Measurements from ENCODE around the gene UFSP2.
"Not testable (repeated sequence)": the region's sequence is repeated elsewhere in the genome, so short reads cannot be mapped to it uniquely, and the experiment has no call there.

The UFSP2 gene

GRCh38 chr4:185381288-185382196 lies 44.2 kb downstream of the UFSP2 start:
- no peak for DNase-seq

DNA sequence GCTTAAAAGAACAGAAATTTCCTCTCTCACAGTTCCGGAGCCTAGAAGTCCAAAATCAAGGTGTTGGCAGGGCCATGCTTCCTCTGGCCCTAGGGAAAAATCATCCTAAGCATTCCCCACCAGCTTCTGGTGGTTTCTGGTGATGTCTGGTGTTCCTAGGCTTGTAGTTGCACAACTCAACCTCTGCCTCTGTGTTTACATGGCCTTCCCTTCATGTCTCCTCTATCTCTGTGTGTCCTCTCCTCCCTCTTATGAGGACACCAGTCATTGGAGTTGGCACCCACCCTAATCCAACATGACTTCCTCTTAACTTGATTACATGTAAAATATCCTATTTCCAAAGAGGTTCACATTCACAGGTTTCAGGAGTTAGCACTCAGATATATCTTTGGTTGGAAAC lies 45.4 kb downstream of the UFSP2 start:
- no peak for DNase-seq

DNA sequence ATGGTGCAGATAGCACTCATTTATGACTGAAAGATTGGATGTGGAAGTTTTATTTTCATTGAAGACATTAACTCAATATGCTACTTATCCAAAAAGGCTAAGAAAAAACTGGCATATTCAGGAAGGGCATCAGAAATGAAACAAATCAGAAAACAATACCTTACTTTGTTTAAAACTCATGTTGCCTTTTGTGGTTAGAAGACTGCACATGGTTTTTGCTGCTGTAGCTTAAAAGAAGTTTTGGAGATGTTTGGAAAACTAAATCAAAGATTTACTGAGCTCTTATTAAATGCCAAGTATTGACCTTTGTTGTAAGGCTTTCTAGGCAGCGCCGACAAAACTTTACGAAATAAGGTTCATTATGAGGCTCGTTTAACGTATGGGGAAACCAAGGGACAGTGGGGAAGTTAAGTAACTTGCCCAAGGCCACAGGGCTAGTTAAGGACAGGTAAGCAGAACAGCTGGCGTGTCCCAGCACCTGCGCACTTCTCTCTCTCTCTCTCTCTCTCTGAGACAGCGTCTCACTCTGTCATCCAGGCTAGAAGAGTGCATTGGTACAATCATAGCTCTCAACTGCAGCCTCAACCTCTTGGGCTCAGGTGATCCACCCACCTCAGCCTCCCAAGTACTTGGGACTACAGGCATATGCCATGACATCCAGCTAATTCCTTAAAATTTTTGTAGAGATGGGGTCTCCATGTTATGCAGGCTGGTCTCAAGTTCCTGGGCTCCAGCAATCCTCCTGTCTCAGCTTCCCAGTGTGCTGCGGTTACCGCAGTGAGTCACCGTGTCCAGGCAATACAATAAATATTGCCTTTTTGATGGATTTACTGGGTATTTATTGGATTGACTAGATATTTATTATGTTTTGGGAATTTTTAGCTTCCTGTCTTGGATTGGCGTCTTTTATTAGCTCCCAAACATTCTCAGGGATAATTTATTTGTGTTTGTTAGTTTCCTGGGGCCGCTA lies 46.2 kb downstream of the UFSP2 start:
- no peak for DNase-seq

GRCh38 chr4:185378264-185378663 lies 47.5 kb downstream of the UFSP2 start:
- DNase-seq = no peak

- no peak for DNase-seq
Observed at GRCh38 chr4:185374573-185374972, 51.2 kb downstream of the UFSP2 start.

DNA sequence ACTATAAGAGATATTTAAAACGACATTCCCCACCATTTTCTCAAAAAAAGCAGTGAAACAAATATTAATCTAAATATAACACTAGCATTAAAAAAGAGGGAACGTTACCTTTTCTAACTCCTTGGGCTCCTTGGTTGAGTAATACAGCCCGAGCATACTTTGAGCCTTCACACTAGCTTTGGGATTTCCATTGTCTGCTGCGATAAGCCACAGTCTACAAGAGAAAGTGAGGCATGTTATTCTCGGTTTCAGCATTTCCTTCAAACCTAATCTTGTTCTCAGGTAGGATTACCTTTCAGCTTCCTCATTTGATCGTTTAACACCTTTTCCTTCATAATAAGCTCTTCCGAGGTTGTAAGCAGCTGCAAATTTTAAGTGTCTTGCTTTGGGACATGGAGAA lies 51.7 kb downstream of the UFSP2 start:
- DNase-seq = no peak

GRCh38 chr4:185371702-185372101 lies 54.1 kb downstream of the UFSP2 start:
- DNase-seq = no peak

DNA sequence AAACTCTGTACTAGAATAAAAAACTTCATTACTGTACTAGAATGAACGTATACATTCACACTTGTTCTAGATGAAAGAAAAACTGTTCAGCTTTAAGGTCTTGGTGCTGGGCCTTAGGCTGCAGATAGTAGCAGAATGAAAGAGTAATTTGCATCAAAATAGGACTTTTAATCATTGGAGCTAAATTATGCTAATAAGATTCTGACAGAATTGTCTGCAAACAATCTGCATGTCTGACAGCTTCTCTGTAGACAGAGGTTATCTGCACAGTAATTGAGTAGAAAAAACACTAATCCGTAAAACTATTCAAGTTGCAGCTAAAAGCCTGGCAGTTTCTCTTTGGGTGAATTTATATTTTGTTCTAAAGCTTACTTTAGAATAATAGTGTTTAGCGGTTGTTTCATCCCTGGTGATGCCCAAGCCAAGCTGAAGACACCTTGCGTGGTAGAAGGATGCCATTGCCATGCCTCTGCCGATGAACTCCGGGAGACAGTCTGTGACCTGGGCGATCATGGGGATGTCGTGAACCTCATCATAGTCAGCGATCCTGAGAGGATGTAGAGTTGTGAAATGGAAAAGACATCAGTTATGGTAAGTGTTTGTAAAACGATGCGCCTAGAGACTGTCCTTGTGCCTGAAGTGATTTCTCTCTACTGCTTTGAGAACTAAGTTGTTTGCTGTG lies 55.4 kb downstream of the UFSP2 start:
- no peak for DNase-seq

GRCh38 chr4:185369731-185370130 lies 56.0 kb downstream of the UFSP2 start:
- no peak for DNase-seq

- no peak for DNase-seq
Observed at GRCh38 chr4:185364886-185365285, 60.9 kb downstream of the UFSP2 start.

DNA sequence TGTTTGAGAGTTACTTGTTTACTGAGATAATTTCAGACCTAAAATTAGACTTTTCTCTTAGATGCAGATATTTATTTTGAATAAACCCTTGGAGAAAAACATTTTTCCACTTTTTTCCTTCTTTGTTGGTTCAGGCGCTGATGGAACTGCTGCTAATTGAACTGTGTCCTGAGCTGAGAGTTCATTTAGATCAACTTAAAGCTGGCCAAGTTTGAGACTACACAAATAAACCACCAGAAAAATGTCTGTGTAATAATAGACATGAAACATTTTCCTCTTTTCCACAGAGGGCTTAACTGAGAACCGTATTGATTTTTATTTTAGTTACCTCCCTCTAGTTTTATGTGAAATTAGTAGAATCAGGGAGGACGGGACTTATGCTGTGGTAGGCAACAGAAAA lies 62.5 kb downstream of the UFSP2 start:
- no peak for DNase-seq

DNA sequence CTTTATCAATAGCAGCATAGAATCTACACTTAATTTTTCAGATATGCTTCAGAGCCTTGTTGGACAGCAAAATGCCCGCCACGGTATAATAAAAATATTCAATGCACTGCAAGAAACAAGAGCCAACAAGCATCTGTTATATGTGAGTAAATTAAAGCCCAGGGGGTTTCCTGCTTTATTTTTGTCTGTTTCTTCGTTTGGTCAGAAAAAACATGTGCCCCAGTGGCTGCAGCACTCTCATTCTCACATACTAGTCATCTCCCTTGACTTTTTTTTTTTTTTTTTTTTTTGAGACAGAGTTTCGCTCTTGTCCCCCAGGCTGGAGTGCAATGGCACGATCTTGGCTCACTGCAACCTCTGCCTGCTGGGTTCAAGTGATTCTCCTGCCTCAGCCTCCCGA lies 63.2 kb downstream of the UFSP2 start:
- not testable (repeated sequence) for DNase-seq

GRCh38 chr4:185361872-185362271 lies 63.9 kb downstream of the UFSP2 start:
- DNase-seq = no peak

GRCh38 chr4:185359767-185360446 lies 65.9 kb downstream of the UFSP2 start:
- no peak for DNase-seq

- no peak for DNase-seq
Observed at GRCh38 chr4:185358959-185359358, 66.8 kb downstream of the UFSP2 start.

GRCh38 chr4:185358514-185358913 lies 67.2 kb downstream of the UFSP2 start:
- DNase-seq = no peak

DNA sequence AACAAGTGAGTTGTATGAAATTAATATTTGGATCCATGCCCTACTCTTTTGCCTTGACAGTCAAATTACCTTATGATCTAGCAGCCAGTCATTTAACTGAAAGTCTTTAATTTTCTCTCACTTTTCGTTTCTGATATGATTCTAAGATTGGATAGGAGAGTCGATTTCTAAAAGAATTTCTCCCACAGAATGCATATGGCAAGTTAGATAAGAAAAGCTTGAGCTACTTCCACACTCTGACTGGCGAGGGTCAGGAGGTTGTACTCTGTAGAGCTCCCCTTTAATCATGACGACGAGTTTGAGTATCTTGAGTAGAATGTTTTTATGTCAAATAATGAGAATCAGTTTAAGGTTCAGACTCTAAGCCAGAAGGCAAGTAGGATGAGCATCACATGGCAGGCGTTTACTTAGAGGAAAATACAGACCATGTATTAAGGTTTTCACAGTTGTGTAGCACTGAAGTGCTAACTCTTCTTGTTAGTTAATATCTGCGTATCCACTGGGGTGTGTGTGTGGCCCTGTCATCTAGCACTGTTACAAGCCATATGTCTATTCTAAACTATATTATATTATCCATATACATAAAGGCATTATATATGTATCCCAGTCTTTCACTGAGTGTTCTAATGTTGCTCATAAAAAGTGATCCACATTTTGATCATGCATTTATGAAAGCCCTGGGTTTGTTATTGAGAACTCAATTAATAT lies 67.9 kb downstream of the UFSP2 start:
- DNase-seq = peak; percentile 60

- no peak for DNase-seq
Observed at GRCh38 chr4:185357211-185357610, 68.6 kb downstream of the UFSP2 start.

DNA sequence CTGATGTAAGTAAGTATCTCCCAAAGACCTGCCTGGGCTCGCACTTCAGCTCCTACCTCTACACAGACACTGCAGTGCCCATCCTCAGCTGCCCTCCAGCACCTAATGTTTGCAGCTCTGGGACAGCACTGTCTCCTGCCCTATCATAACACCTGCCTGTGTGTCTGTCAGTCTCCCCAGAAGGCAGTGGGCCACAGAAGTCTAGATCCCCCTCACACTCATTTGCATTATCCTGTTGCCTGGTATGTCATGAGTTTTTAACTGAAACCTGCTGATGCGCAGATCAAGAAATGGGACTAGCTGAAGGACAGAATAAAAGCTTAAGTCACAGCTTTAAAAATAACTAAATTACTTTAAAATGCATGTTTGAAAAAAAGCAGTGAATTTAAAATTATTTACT lies 73.0 kb downstream of the UFSP2 start:
- no peak for DNase-seq

GRCh38 chr4:185352202-185352601 lies 73.6 kb downstream of the UFSP2 start:
- DNase-seq = no peak

DNA sequence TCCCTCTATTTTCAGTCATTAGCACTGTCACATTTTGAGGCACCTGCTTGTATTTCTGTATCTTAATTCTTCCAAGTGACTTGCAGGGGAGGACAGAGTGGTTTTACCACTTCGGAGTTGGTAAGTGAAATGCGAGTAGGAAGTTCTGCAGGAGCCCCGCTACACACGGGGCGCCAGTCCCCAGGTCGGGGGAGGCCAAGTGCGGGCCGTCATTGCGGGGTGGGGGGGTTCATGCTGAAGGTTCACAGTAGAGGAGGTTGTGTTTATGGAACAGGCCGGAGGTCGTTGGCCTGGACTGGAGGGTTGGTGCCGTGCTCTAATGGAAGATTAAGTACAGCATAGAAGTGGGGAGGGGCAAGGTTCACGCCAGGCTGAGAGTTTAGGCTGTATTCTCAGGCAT lies 74.1 kb downstream of the UFSP2 start:
- DNase-seq = no peak

All from hematopoietic multipotent progenitor cell treated with erythropoietin and hydrocortisone succinate and interleukin-3 and kit ligand, for 6 days (in vitro differentiated cells).